HEK293 (cell line): Measurements from ENCODE around the gene PHACTR1.

Source experiments
- ATF2 ChIP-seq: fragments of 450-650 bp; formaldehyde crosslinking; IDR thresholded peaks from 2 replicates; pipeline ENCODE4 v1.5.1; 2016; ENCODE audit warnings: missing biosample characterization, missing genetic modification characterization, low read depth
- EGR2 ChIP-seq: fragments of 450-650 bp; formaldehyde crosslinking; IDR thresholded peaks from 2 replicates; pipeline ENCODE4 v1.5.1; 2016; ENCODE audit warnings: low read depth, missing biosample characterization, missing genetic modification characterization
- GFI1B ChIP-seq: fragments of 450-650 bp; formaldehyde crosslinking; IDR thresholded peaks from 2 replicates; pipeline ENCODE4 v1.5.1; 2016; ENCODE audit warnings: missing biosample characterization, missing genetic modification characterization
- HOXC10 ChIP-seq: sonication (generic); formaldehyde crosslinking; IDR thresholded peaks from 2 replicates; pipeline ENCODE4 v1.8.1; 2023; ENCODE audit warnings: mild to moderate bottlenecking, missing genetic modification reagents
- HOXD13 ChIP-seq: sonication (generic); formaldehyde crosslinking; IDR thresholded peaks from 2 replicates; pipeline ENCODE4 v1.8.0; 2022; ENCODE audit warnings: missing genetic modification reagents, borderline replicate concordance
- KLF17 ChIP-seq: fragments of 450-650 bp; formaldehyde crosslinking; IDR thresholded peaks from 2 replicates; pipeline ENCODE4 v1.5.1; 2016; ENCODE audit warnings: missing biosample characterization, missing genetic modification characterization
- PATZ1 ChIP-seq: fragments of 450-650 bp; formaldehyde crosslinking; IDR thresholded peaks from 2 replicates; pipeline ENCODE4 v1.5.1; 2016; ENCODE audit warnings: missing biosample characterization, missing genetic modification characterization
- SP2 ChIP-seq: fragments of 450-650 bp; formaldehyde crosslinking; IDR thresholded peaks from 2 replicates; pipeline ENCODE4 v1.5.1; 2016; ENCODE audit warnings: missing biosample characterization, missing genetic modification characterization
- SP7 ChIP-seq: fragments of 450-650 bp; formaldehyde crosslinking; IDR thresholded peaks from 2 replicates; pipeline ENCODE4 v1.5.1; 2016; ENCODE audit warnings: missing biosample characterization, missing genetic modification characterization
- ZBTB17 ChIP-seq: fragments of 450-650 bp; formaldehyde crosslinking; IDR thresholded peaks from 2 replicates; pipeline ENCODE4 v1.5.1; 2016; ENCODE audit warnings: missing biosample characterization, missing genetic modification characterization
- ZBTB21 ChIP-seq: fragments of 450-650 bp; formaldehyde crosslinking; IDR thresholded peaks from 2 replicates; pipeline ENCODE4 v1.5.1; 2017; ENCODE audit warnings: missing biosample characterization, missing genetic modification characterization
- ZFP3 ChIP-seq: fragments of 450-650 bp; formaldehyde crosslinking; IDR thresholded peaks from 2 replicates; pipeline ENCODE4 v1.5.1; 2016; ENCODE audit warnings: low read depth, missing biosample characterization, missing genetic modification characterization
- ZNF157 ChIP-seq: fragments of 450-650 bp; formaldehyde crosslinking; IDR thresholded peaks from 2 replicates; pipeline ENCODE4 v1.5.1; 2016; ENCODE audit warnings: missing biosample characterization, missing genetic modification characterization
- ZNF16 ChIP-seq: fragments of 450-650 bp; formaldehyde crosslinking; IDR thresholded peaks from 2 replicates; pipeline ENCODE4 v1.5.1; 2016; ENCODE audit warnings: low read depth, missing biosample characterization, missing genetic modification characterization
- ZNF169 ChIP-seq: fragments of 450-650 bp; formaldehyde crosslinking; IDR thresholded peaks from 2 replicates; pipeline ENCODE4 v1.5.1; 2016; ENCODE audit warnings: missing biosample characterization, missing genetic modification characterization
- ZNF292 ChIP-seq: fragments of 450-650 bp; formaldehyde crosslinking; IDR thresholded peaks from 2 replicates; pipeline ENCODE4 v1.5.1; 2016; ENCODE audit warnings: low read depth, missing biosample characterization, missing genetic modification characterization, borderline replicate concordance
- ZNF302 ChIP-seq: fragments of 450-650 bp; formaldehyde crosslinking; IDR thresholded peaks from 2 replicates; pipeline ENCODE4 v1.5.1; 2016; ENCODE audit warnings: missing biosample characterization, missing genetic modification characterization, low read depth
- ZNF37A ChIP-seq: fragments of 450-650 bp; IDR thresholded peaks from 2 replicates; pipeline ENCODE4 v1.5.1; 2018; ENCODE audit warnings: missing biosample characterization, missing genetic modification characterization
- ZNF473 ChIP-seq: fragments of 450-650 bp; formaldehyde crosslinking; IDR thresholded peaks from 2 replicates; pipeline ENCODE4 v1.5.1; 2017; ENCODE audit warnings: missing biosample characterization, missing genetic modification characterization
- ZNF488 ChIP-seq: fragments of 450-650 bp; formaldehyde crosslinking; IDR thresholded peaks from 2 replicates; pipeline ENCODE4 v1.5.1; 2016; ENCODE audit warnings: missing biosample characterization, missing genetic modification characterization
- ZNF518A ChIP-seq: fragments of 450-650 bp; formaldehyde crosslinking; conservative IDR thresholded peaks from 2 replicates; pipeline ENCODE4 v1.5.1; 2016; ENCODE audit warnings: low read depth, missing biosample characterization, missing genetic modification characterization
- ZNF639 ChIP-seq: fragments of 450-650 bp; formaldehyde crosslinking; IDR thresholded peaks from 2 replicates; pipeline ENCODE4 v1.5.1; 2016; ENCODE audit warnings: missing biosample characterization, missing genetic modification characterization
- ZNF704 ChIP-seq: fragments of 450-650 bp; formaldehyde crosslinking; IDR thresholded peaks from 2 replicates; pipeline ENCODE4 v1.5.1; 2016; ENCODE audit warnings: missing biosample characterization, missing genetic modification characterization
- ZNF747 ChIP-seq: fragments of 450-650 bp; formaldehyde crosslinking; IDR thresholded peaks from 2 replicates; pipeline ENCODE4 v1.5.1; 2016; ENCODE audit warnings: missing biosample characterization, missing genetic modification characterization
- ZSCAN23 ChIP-seq: fragments of 450-650 bp; formaldehyde crosslinking; IDR thresholded peaks from 2 replicates; pipeline ENCODE4 v1.5.1; 2016; ENCODE audit warnings: missing biosample characterization, missing genetic modification characterization
- ZSCAN30 ChIP-seq: fragments of 450-650 bp; IDR thresholded peaks from 2 replicates; pipeline ENCODE4 v1.5.1; 2018; ENCODE audit warnings: missing biosample characterization, mild to moderate bottlenecking, missing genetic modification characterization, moderate library complexity

Gene PHACTR1

GRCh38 chr6:13328076-13328874 is 611.7 kb downstream of the PHACTR1 start, which contains the start of gene TBC1D7 (continued):
- TF ChIP-seq ZNF518A (peak; percentile 50; the same call in 1 of the 2 replicates), SP2 (tag by site-specific recombination) (peak; percentile 58), ZFP3 (tag by site-specific recombination) (no peak), KLF17 (tag by site-specific recombination) (no peak), ZSCAN30 (tag by site-specific recombination) (peak; percentile 69), ZNF747 (tag by site-specific recombination) (no peak), SP7 (tag by site-specific recombination) (peak; percentile 35), ZBTB21 (tag by site-specific recombination) (no peak; the same call in 1 of the 2 replicates), ATF2 (no peak), HOXD13 (CRISPR knock-in tag) (no peak), ZNF473 (tag by site-specific recombination) (no peak), HOXC10 (CRISPR knock-in tag) (no peak), ZNF639 (tag by site-specific recombination) (no peak), PATZ1 (tag by site-specific recombination) (peak; percentile 74), ZBTB17 (tag by site-specific recombination) (peak; percentile 34; the same call in 1 of the 2 replicates), ZNF488 (tag by site-specific recombination) (no peak), ZNF302 (tag by site-specific recombination) (no peak), EGR2 (no peak), ZNF16 (tag by site-specific recombination) (no peak), GFI1B (tag by site-specific recombination) (no peak), ZNF704 (tag by site-specific recombination) (no peak), ZNF292 (tag by site-specific recombination) (no peak), ZNF37A (tag by site-specific recombination) (no peak), ZSCAN23 (tag by site-specific recombination) (no peak), ZNF169 (tag by site-specific recombination) (no peak), ZNF157 (tag by site-specific recombination) (no peak)
